PC-3 (cell line): ENCODE results near the gene MYH9.

ENCODE experiments used
- EZH2 ChIP-seq: fragments of 300-600 bp; sonication (generic); IDR thresholded peaks from one replicate; pipeline ENCODE4 v1.6.1; 2017; ENCODE audit warnings: antibody characterized with exemption, mild to moderate bottlenecking, low read length; ENCODE audit not compliant: unreplicated experiment
- TF ChIP-seq, protein P1 (sequence below): fragments of 300-600 bp; sonication (generic); conservative IDR thresholded peaks from 2 replicates; pipeline ENCODE4 v1.5.1; 2017; ENCODE audit warnings: antibody characterized with exemption, low read depth, mild to moderate bottlenecking, low read length

DNA sequence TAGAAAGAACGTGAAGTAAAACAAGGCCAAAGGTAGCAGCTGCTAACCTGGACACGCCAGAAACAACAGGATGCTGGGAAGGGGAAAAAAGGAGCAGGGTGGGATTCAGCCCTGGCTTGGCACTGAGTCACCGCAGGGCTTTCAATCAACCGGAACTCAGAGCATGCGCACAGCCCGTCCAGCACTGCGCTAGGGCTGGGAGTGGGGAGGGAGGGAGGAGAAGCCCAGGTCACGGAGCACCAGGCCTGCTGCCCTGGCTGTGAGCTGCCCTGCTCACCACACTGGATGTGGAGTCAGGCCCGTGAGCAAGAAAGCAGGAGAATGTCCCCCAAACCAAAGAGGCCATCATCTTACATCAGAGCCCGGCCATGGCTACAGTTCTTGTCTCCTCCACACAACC is 83.3 kb downstream of the MYH9 start:
- TF ChIP-seq, protein P1, sequence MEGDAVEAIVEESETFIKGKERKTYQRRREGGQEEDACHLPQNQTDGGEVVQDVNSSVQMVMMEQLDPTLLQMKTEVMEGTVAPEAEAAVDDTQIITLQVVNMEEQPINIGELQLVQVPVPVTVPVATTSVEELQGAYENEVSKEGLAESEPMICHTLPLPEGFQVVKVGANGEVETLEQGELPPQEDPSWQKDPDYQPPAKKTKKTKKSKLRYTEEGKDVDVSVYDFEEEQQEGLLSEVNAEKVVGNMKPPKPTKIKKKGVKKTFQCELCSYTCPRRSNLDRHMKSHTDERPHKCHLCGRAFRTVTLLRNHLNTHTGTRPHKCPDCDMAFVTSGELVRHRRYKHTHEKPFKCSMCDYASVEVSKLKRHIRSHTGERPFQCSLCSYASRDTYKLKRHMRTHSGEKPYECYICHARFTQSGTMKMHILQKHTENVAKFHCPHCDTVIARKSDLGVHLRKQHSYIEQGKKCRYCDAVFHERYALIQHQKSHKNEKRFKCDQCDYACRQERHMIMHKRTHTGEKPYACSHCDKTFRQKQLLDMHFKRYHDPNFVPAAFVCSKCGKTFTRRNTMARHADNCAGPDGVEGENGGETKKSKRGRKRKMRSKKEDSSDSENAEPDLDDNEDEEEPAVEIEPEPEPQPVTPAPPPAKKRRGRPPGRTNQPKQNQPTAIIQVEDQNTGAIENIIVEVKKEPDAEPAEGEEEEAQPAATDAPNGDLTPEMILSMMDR = no peak
- TF ChIP-seq EZH2 = no peak
